HEK293T (cell line): ENCODE data around the gene ZFP57.

Experiments
- ARNT ChIP-seq: fragments of 450-650 bp; IDR thresholded peaks from 2 replicates; pipeline ENCODE4 v1.6.1; 2017; ENCODE audit warnings: mild to moderate bottlenecking
- ELF4 ChIP-seq: fragments of 450-650 bp; IDR thresholded peaks from 2 replicates; pipeline ENCODE4 v1.6.1; 2017; ENCODE audit warnings: antibody characterized with exemption
- FOXA1 ChIP-seq: fragments of 450-650 bp; IDR thresholded peaks from 2 replicates; pipeline ENCODE4 v1.6.1; 2016; ENCODE audit warnings: mild to moderate bottlenecking
- LEF1 ChIP-seq: fragments of 450-650 bp; IDR thresholded peaks from 2 replicates; pipeline ENCODE4 v1.6.1; 2017; ENCODE audit warnings: mild to moderate bottlenecking, borderline replicate concordance
- TARDBP ChIP-seq: fragments of 450-650 bp; IDR thresholded peaks from 2 replicates; pipeline ENCODE4 v1.6.1; 2016

DNA sequence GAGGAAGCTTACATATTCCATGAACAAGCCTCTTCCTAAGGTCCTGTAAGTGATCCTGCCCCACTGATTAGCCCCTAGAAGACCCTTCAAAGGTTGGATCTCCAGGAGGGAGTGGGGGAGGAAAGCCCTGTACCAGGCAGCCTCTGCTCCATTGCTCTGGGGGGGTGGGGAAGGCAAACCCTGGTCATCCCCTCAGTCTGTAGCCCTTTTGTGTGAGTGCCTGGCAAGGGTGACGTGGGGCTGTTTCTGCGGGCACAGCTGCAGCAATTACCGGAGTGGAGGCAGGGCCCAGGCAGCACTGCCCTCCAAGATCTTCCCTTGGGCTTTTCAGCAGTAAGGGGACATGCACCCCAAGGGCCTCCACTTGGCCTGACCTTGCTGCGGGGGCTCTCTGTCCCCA is 24.2 kb downstream of the ZFP57 start, which contains the start of gene MOG:
- no peak for TF ChIP-seq ARNT
- TF ChIP-seq FOXA1 = no peak
- TF ChIP-seq LEF1 = no peak
- no peak for TF ChIP-seq ELF4
- TF ChIP-seq TARDBP = no peak
